Neuronal stem cell (in vitro differentiated cells): Measurements from ENCODE around the gene AOAH.
"Not testable (repeated sequence)": the region's sequence is repeated elsewhere in the genome, so short reads cannot be mapped to it uniquely, and the experiment has no call there.

ENCODE experiments used
- DNase-seq: peaks from one replicate; pipeline ENCODE4 v3.0.0-alpha.2; 2013; ENCODE audit warnings: low spot score
- H2AFZ ChIP-seq: one replicate; pipeline ENCODE4 v1.6.1; 2013; ENCODE audit warnings: mild to moderate bottlenecking, low read length, inconsistent platforms
- H2AK5ac ChIP-seq: 2 replicates; pipeline ENCODE4 v1.6.1; 2013; ENCODE audit warnings: low read depth, mild to moderate bottlenecking, inconsistent platforms, low read length, moderate library complexity, mixed read lengths
- H2BK120ac ChIP-seq: 2 replicates; pipeline ENCODE4 v1.6.1; 2013; ENCODE audit warnings: low read depth, mild to moderate bottlenecking, inconsistent platforms, low read length, moderate library complexity, mixed read lengths
- H2BK12ac ChIP-seq: one replicate; pipeline ENCODE4 v1.6.1; 2013; ENCODE audit warnings: low read length, inconsistent platforms
- H2BK15ac ChIP-seq: 2 replicates; pipeline ENCODE4 v1.6.1; 2013; ENCODE audit warnings: mild to moderate bottlenecking, low read length, inconsistent platforms, mixed read lengths
- H2BK5ac ChIP-seq: one replicate; pipeline ENCODE4 v1.6.1; 2013; ENCODE audit warnings: inconsistent platforms, mild to moderate bottlenecking, low read length, moderate library complexity
- H3K14ac ChIP-seq: one replicate; pipeline ENCODE4 v1.6.1; 2013; ENCODE audit warnings: low read length, inconsistent platforms
- H3K18ac ChIP-seq: 2 replicates; pipeline ENCODE4 v1.6.1; 2013; ENCODE audit warnings: low read length, inconsistent platforms
- H3K23ac ChIP-seq: 2 replicates; pipeline ENCODE4 v1.6.1; 2013; ENCODE audit warnings: low read depth, mild to moderate bottlenecking, mixed read lengths, low read length, inconsistent platforms; ENCODE audit not compliant: poor library complexity
- H3K27ac ChIP-seq: replicated peaks from 3 replicates; pipeline ENCODE4 v1.5.1; 2013; ENCODE audit warnings: low read length, inconsistent platforms
- H3K27me3 ChIP-seq, 3 experiments: 2 replicates each; pipeline ENCODE4 v1.6.1; 2013; ENCODE audit warnings: low read length in 3 of 3, mild to moderate bottlenecking in 2 of 3, inconsistent platforms in 1 of 3, low read depth in 1 of 3, mixed read lengths in 1 of 3, moderate library complexity in 1 of 3; ENCODE audit not compliant: control insufficient read depth in 3 of 3, insufficient read depth in 3 of 3
- H3K36me3 ChIP-seq, 2 donors: replicated peaks in 1 of 2; 2 replicates each; pipeline ENCODE4 v1.6.1; 2013; ENCODE audit warnings: low read length in 2 of 2; ENCODE audit not compliant: control insufficient read depth in 2 of 2, insufficient read depth in 2 of 2
- H3K4ac ChIP-seq: 2 replicates; pipeline ENCODE4 v1.6.1; 2013; ENCODE audit warnings: inconsistent platforms, mild to moderate bottlenecking, low read length, moderate library complexity
- H3K4me1 ChIP-seq, 2 donors: 1 replicate in 1 of 2; 2 replicates in 1 of 2; pipeline ENCODE4 v1.6.1; 2013; ENCODE audit warnings: low read length in 2 of 2, low read depth in 1 of 2; ENCODE audit not compliant: control insufficient read depth in 2 of 2, insufficient read depth in 1 of 2
- H3K4me2 ChIP-seq: one replicate; pipeline ENCODE4 v1.6.1; 2013; ENCODE audit warnings: mild to moderate bottlenecking, low read length, inconsistent platforms; ENCODE audit not compliant: insufficient read depth, poor library complexity, severe bottlenecking
- H3K4me3 ChIP-seq, 2 donors: 2 replicates each; pipeline ENCODE4 v1.5.1; 2013; ENCODE audit warnings: low read length in 2 of 2, mild to moderate bottlenecking in 2 of 2, inconsistent platforms in 1 of 2, moderate library complexity in 1 of 2
- H3K79me1 ChIP-seq: one replicate; pipeline ENCODE4 v1.6.1; 2013; ENCODE audit warnings: low read depth, mild to moderate bottlenecking, inconsistent platforms, low read length, moderate library complexity
- H3K9ac ChIP-seq: one replicate; pipeline ENCODE4 v1.6.1; 2013; ENCODE audit warnings: mild to moderate bottlenecking, low read depth, low read length, inconsistent platforms; ENCODE audit not compliant: poor library complexity
- H3K9me3 ChIP-seq, 2 donors: replicated peaks in 1 of 2; 2 replicates each; pipeline versions ENCODE3 to v1.6.1; 2013; ENCODE audit warnings: low read length in 2 of 2, mild to moderate bottlenecking in 2 of 2, inconsistent platforms in 1 of 2, low read depth in 1 of 2, mixed read lengths in 1 of 2, moderate library complexity in 1 of 2; ENCODE audit not compliant: control insufficient read depth in 2 of 2, insufficient read depth in 1 of 2
- H4K8ac ChIP-seq: one replicate; pipeline ENCODE4 v1.6.1; 2013; ENCODE audit warnings: low read depth, mild to moderate bottlenecking, inconsistent platforms, low read length, moderate library complexity
- H4K91ac ChIP-seq: one replicate; pipeline ENCODE4 v1.6.1; 2013; ENCODE audit warnings: low read length, low read depth, mild to moderate bottlenecking, inconsistent platforms; ENCODE audit not compliant: poor library complexity
- WGBS, 2 donors: extraction: QIAGEN DNeasy Blood & Tissue Kit; methylation state at CpG; one replicate each; pipeline ENCODE4 v1.1.7; 2013; ENCODE audit warnings: missing lambda C conversion rate in 2 of 2, mixed read lengths in 1 of 2; ENCODE audit not compliant: insufficient read length in 2 of 2, insufficient replicate concordance in 1 of 2; ENCODE audit errors: extremely low coverage in 2 of 2; 5-methylcytosine and 5-hydroxymethylcytosine counted together

AOAH gene

DNA sequence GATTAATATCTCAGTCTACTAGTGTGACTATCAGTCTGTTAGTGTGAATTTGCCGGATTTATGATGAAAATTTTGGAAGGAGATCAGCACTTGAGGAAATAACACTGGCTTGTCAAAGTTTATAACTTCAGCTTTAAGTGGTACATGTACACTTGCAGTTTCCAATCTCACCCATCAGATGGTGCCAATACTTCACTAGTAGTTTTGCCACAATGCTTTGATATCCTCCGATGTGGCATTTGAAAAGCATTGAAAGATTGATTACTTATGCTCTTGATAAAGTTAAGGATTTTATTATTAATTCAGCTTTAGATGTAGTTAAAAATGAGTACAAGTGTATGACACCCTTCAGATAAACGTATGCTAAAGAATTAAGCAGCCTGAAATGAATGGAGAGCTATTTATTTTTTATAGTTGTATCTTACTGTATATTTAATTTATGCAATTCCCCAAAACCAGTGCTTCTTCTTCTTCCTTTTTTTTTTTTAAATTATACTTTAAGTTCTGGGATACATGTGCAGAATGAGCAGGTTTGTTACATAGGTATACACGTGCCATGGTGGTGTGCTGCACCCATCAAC is 236.4 kb downstream of the AOAH start:
- H2AK5ac ChIP-seq: no peak overlapping the region
- H3K79me1 ChIP-seq: no peaks in the 10 kb centered on the region
- H3K4ac ChIP-seq: no peak overlapping the region
- no peak overlapping the region for H2BK12ac ChIP-seq
- no peak overlapping the region for H2AFZ ChIP-seq
- no peak overlapping the region for H3K4me3 ChIP-seq
- no peak overlapping the region for H3K4me2 ChIP-seq
- H3K23ac ChIP-seq: no peak overlapping the region
- no peak overlapping the region for H4K91ac ChIP-seq
- no peaks in the 10 kb centered on the region for H3K36me3 ChIP-seq
- H2BK5ac ChIP-seq: no peak overlapping the region
- H2BK15ac ChIP-seq: no peak overlapping the region
- H3K9ac ChIP-seq: no peak overlapping the region
- no peaks in the 10 kb centered on the region for H3K4me1 ChIP-seq
- DNase-seq: peak; percentile 42
- H3K14ac ChIP-seq: no peak overlapping the region
- no peak overlapping the region for H4K8ac ChIP-seq
- no peak overlapping the region for H2BK120ac ChIP-seq
- no CpG with 5 or more reads among the region's 4 CpGs for WGBS, 2 donors
- H3K27me3 ChIP-seq: no peaks in the 10 kb centered on the region
- H3K18ac ChIP-seq: no peak overlapping the region
- H3K27ac ChIP-seq: no peak overlapping the region
- peaks cover 0 to 3% of the 10 kb centered on the region in 2 donors for H3K9me3 ChIP-seq

DNA sequence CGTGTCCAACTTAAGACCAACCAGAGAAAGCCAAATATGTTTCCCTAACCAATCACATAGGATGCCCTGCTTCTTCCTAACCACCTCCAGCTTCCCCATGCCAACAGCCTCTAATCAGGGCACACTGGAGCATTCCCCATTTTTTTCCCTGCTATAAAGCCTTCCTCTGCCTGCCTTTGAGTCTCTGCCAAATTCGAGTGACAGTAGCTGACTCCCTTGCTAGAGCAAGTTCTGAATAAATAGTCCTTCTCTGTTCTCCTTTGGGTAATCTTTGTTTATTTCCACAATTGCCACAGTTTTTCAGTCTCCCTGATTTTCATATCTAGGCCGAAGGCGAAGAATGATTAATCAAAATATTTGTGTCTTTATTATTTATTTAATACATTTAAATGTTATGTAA is 238.0 kb downstream of the AOAH start:
- Histone ChIP-seq H3K4me1 (no peaks in the 10 kb centered on the region), H3K14ac (no peak overlapping the region), H4K8ac (no peak overlapping the region), H4K91ac (no peak overlapping the region), H3K27ac (no peak overlapping the region), H3K9ac (no peak overlapping the region), H2AK5ac (no peak overlapping the region), H3K9me3 (peaks cover 0 to 6% of the 10 kb centered on the region in 2 donors), H2BK12ac (no peak overlapping the region), H2AFZ (peak overlapping the region; percentile 46), H2BK5ac (no peak overlapping the region), H3K4ac (no peak overlapping the region), H3K4me2 (no peak overlapping the region), H3K79me1 (no peaks in the 10 kb centered on the region), H3K23ac (no peak overlapping the region), H3K36me3 (no peaks in the 10 kb centered on the region), H2BK15ac (no peak overlapping the region), H2BK120ac (no peak overlapping the region), H3K18ac (no peak overlapping the region), H3K27me3 (no peaks in the 10 kb centered on the region), H3K4me3 (no peak overlapping the region)
- no peak for DNase-seq
- WGBS, 2 donors: no CpG with 5 or more reads among the region's 4 CpGs

DNA sequence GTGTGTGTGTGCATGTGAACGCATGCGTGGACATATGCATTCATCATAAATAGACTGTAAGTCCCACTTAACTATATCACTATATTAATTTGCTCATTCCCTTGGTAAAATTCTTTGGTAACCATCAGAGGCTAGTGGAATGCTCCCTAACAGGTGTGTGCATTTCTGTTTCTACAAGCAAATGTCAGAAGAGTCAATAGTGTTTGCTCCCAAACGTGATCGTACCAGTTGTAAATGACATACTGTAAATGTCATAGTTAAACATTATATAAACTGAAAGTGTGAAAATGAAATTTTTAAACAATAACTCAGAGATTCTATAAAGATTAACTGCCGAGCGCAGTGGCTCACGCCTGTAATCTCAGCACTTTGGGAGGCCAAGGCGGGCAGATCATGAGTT is 240.0 kb downstream of the AOAH start:
- Histone ChIP-seq H4K8ac (no peak overlapping the region), H3K27me3 (no peaks in the 10 kb centered on the region), H2AFZ (no peak overlapping the region), H2AK5ac (no peak overlapping the region), H3K14ac (no peak overlapping the region), H3K18ac (no peak overlapping the region), H3K4ac (no peak overlapping the region), H2BK5ac (no peak overlapping the region), H3K23ac (no peak overlapping the region), H2BK15ac (no peak overlapping the region), H3K4me3 (no peak overlapping the region), H3K4me1 (no peaks in the 10 kb centered on the region), H3K36me3 (no peaks in the 10 kb centered on the region), H2BK12ac (no peak overlapping the region), H3K4me2 (no peak overlapping the region), H2BK120ac (no peak overlapping the region), H4K91ac (no peak overlapping the region), H3K79me1 (no peaks in the 10 kb centered on the region), H3K27ac (no peak overlapping the region), H3K9me3 (peaks cover 0 to 5% of the 10 kb centered on the region in 2 donors), H3K9ac (no peak overlapping the region)
- WGBS, 2 donors: no CpG with 5 or more reads among the region's 8 CpGs
- DNase-seq: no peak

DNA sequence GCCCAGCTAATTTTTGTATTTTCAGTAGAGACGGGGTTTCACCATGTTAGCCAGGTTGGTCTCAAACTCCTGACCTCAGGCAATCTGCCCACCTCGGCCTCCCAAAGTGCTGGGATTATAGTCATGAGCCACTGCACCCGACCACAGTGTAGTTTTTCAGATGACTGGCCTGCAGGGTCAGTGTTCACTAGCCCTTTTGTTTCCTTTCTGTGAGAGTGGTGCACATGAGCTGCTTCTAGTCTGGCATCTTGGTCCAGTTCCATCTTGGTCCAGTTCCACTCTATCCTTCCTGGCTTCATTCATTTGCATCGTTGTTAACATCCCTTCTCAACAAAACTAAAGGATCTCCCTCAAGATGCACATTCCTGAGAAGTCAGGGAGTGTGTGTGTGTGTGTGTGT is 240.4 kb downstream of the AOAH start:
- WGBS, 2 donors: no CpG with 5 or more reads among the region's 4 CpGs

More for the DNA sequence above, 240.4 kb downstream of the AOAH start:
- not testable (repeated sequence) for H2AK5ac ChIP-seq, H3K9ac ChIP-seq, H3K4me3 ChIP-seq, H2BK120ac ChIP-seq, H3K36me3 ChIP-seq, DNase-seq, H3K79me1 ChIP-seq, H3K27me3 ChIP-seq, H2AFZ ChIP-seq, H3K23ac ChIP-seq, H2BK5ac ChIP-seq, H4K91ac ChIP-seq, H3K18ac ChIP-seq, H3K9me3 ChIP-seq, H2BK12ac ChIP-seq, H3K4me1 ChIP-seq, H2BK15ac ChIP-seq, H3K4ac ChIP-seq, H3K27ac ChIP-seq, H4K8ac ChIP-seq, H3K4me2 ChIP-seq, H3K14ac ChIP-seq
